GM12878 (cell line): ENCODE results near the gene CDH1. TPM values are rescaled to one million over a fixed set of nuclear protein-coding genes. Genes with fewer than 3 reads are reported as not detected.

Experiments used
- ATF3 ChIP-seq: IDR thresholded peaks from 2 replicates; pipeline ENCODE4 v1.6.1; 2011; ENCODE audit warnings: low read depth, mild to moderate bottlenecking, low read length, moderate library complexity, borderline replicate concordance; ENCODE audit errors: extremely low read depth
- BRCA1 ChIP-seq: IDR thresholded peaks from 2 replicates; pipeline ENCODE4 v1.6.1; 2011; ENCODE audit warnings: low read depth, low read length, improper control_type of control experiment
- CTCF ChIP-seq, 3 experiments: IDR thresholded peaks in 2 of 3; conservative IDR thresholded peaks in 1 of 3; 2 replicates each; pipeline ENCODE4 v1.5.1; 2011; ENCODE audit warnings: low read depth in 3 of 3, low read length in 3 of 3, mild to moderate bottlenecking in 3 of 3, control low read depth in 2 of 3, moderate library complexity in 2 of 3, inconsistent platforms in 1 of 3, mixed read lengths in 1 of 3; ENCODE audit not compliant: control insufficient read depth in 2 of 3, insufficient read depth in 1 of 3; ENCODE audit errors: extremely low read depth in 1 of 3
- ESRRA ChIP-seq: IDR thresholded peaks from 2 replicates; pipeline ENCODE4 v1.6.1; 2012; ENCODE audit warnings: mild to moderate bottlenecking, low read length, improper control_type of control experiment
- FOXK2 ChIP-seq: fragments of 450-650 bp; IDR thresholded peaks from 2 replicates; pipeline ENCODE4 v1.6.1; 2017; ENCODE audit warnings: mild to moderate bottlenecking, moderate library complexity
- HDGF ChIP-seq: fragments of 450-650 bp; IDR thresholded peaks from 2 replicates; pipeline ENCODE4 v1.6.1; 2016; ENCODE audit warnings: antibody characterized with exemption
- IKZF2 ChIP-seq, 2 experiments: fragments of 450-650 bp; IDR thresholded peaks; 2 replicates each; pipeline ENCODE4 v1.6.1; 2017; ENCODE audit warnings: mild to moderate bottlenecking in 2 of 2, moderate library complexity in 2 of 2
- LARP7 ChIP-seq: fragments of 450-650 bp; IDR thresholded peaks from 2 replicates; pipeline ENCODE4 v1.6.1; 2017; ENCODE audit warnings: mild to moderate bottlenecking
- MAX ChIP-seq: IDR thresholded peaks from 2 replicates; pipeline ENCODE4 v1.6.1; 2012; ENCODE audit warnings: low read depth, low read length, improper control_type of control experiment
- POU2F2 ChIP-seq: IDR thresholded peaks from 3 replicates; pipeline ENCODE4 v1.6.1; 2011; ENCODE audit warnings: low read depth, mild to moderate bottlenecking, low read length, borderline replicate concordance
- PRDM15 ChIP-seq: fragments of 450-650 bp; formaldehyde crosslinking; IDR thresholded peaks from 2 replicates; pipeline ENCODE4 v1.4.0; 2020; ENCODE audit warnings: mild to moderate bottlenecking, moderate library complexity
- TBL1XR1 ChIP-seq: IDR thresholded peaks from 2 replicates; pipeline ENCODE4 v1.6.1; 2012; ENCODE audit warnings: low read depth, low read length, improper control_type of control experiment
- TCF3 ChIP-seq: IDR thresholded peaks from 2 replicates; pipeline ENCODE4 v1.6.1; 2012; ENCODE audit warnings: low read depth, mild to moderate bottlenecking, low read length, borderline replicate concordance; ENCODE audit not compliant: insufficient read depth
- ZNF384 ChIP-seq: IDR thresholded peaks from 2 replicates; pipeline ENCODE4 v1.6.1; 2012; ENCODE audit warnings: low read depth, mild to moderate bottlenecking, low read length, improper control_type of control experiment, borderline replicate concordance
- polyA plus RNA-seq, 11 experiments: library from polyadenylated mRNA; depleted of rRNA in 4 of 11; unstranded in 6 of 11; stranded (reverse) in 5 of 11; fragments of >200 nt; fragmentation: Nextera tagmentation in 4 of 11; fragmentation: Illumina TruSeq in 1 of 11; extraction: Ambion mirVana in 4 of 11; extraction: Trizol in 1 of 11; gene quantifications; 1 replicate in 1 of 11; 2 replicates in 10 of 11; pipeline versions ENCODE4 v1.2.1 to v1.2.3, GENCODE V29; 2011 to 2016; ENCODE audit warnings: inconsistent platforms in 2 of 11, missing spikeins in 2 of 11, low read depth in 1 of 11
- total RNA-seq, 4 experiments: library from RNA; depleted of rRNA in 3 of 4; stranded (reverse); fragments of >200 nt in 3 of 4; fragmentation: Illumina TruSeq in 1 of 4; extraction: Trizol in 1 of 4; gene quantifications; 2 replicates each; pipeline versions ENCODE4 v1.2.1 to v1.2.3, GENCODE V29; 2013 to 2021
- TF ChIP-seq, protein P1 (sequence below): fragments of 450-650 bp; formaldehyde crosslinking; IDR thresholded peaks from 2 replicates; pipeline ENCODE4 v1.4.0; 2022; ENCODE audit warnings: mild to moderate bottlenecking, moderate library complexity
- TF ChIP-seq, protein P2 (sequence below): IDR thresholded peaks from 2 replicates; pipeline ENCODE4 v1.6.1; 2012; ENCODE audit warnings: mild to moderate bottlenecking, low read depth, low read length

CDH1 gene
- total and polyA plus RNA-seq, 10 of the 15 experiments (the other 5 are each of a cell fraction or from before 2014, with no cell fraction given), result 2.2 to 30.6 (median 17.7) TPM

DNA sequence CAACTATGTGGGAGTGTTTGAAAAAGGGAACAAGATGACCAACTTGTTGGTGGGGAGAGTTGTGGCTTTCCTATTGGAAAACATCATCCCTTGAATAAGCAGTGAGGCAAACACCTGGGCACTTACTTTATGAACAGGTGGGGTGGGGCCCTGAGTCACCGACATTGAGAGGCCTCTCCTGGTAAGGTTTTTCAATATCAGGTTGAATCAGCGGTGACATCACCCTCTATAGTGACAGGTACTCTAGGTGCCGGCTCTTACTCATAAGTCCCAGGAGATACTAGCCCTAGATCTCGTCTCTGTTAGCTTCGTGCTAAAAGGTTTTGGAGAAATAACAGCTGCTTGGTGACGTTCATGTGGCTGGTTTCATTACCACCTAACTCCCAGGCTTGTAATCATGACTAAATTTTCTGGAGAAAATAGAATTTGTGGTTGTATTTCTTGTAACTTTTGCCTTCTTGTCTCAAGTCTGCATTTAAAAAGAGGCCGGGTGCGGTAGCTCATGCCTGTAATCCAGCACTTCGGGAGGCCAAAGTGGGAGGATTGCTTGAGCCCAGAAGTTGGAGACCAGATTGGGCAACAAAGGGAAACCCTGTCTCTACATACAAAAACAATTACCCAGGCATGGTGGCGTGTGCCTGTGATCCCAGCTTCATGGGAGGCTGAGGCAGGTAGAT lies 19.3 kb downstream of the CDH1 start (continued):
- TF ChIP-seq PRDM15 (CRISPR knock-in tag), result no peak
- peak; percentile 99 for TF ChIP-seq TCF3
- TF ChIP-seq CTCF (IDR thresholded peaks at IDR 0.05 in 2 of 3, conservative IDR thresholded peaks at IDR 0.05 in 1 of 3; ENCODE audit: control insufficient read depth in 2 of 3, extremely low read depth in 1 of 3, insufficient read depth in 1 of 3, low read depth in 3 of 3, low read length in 3 of 3), result no peak
- no peak; the same call in 1 of the 2 replicates for TF ChIP-seq TBL1XR1
- peak; percentile 86 for TF ChIP-seq POU2F2
- no peak for TF ChIP-seq ESRRA
- TF ChIP-seq, protein P1, sequence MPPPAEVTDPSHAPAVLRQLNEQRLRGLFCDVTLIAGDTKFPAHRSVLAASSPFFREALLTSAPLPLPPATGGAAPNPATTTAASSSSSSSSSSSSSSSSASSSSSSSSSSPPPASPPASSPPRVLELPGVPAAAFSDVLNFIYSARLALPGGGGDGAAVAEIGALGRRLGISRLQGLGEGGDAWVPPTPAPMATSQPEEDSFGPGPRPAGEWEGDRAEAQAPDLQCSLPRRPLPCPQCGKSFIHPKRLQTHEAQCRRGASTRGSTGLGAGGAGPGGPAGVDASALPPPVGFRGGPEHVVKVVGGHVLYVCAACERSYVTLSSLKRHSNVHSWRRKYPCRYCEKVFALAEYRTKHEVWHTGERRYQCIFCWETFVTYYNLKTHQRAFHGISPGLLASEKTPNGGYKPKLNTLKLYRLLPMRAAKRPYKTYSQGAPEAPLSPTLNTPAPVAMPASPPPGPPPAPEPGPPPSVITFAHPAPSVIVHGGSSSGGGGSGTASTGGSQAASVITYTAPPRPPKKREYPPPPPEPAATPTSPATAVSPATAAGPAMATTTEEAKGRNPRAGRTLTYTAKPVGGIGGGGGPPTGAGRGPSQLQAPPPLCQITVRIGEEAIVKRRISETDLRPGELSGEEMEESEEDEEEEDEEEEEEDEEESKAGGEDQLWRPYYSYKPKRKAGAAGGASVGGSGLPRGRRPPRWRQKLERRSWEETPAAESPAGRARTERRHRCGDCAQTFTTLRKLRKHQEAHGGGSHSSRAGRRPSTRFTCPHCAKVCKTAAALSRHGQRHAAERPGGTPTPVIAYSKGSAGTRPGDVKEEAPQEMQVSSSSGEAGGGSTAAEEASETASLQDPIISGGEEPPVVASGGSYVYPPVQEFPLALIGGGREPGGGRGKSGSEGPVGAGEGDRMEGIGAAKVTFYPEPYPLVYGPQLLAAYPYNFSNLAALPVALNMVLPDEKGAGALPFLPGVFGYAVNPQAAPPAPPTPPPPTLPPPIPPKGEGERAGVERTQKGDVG (CRISPR knock-in tag), result no peak
- TF ChIP-seq MAX, result no peak
- no peak for TF ChIP-seq HDGF
- TF ChIP-seq IKZF2 (IDR thresholded peaks at IDR 0.05), result peak; percentile 97 to 98
- no peak for TF ChIP-seq ZNF384
- TF ChIP-seq, protein P2, sequence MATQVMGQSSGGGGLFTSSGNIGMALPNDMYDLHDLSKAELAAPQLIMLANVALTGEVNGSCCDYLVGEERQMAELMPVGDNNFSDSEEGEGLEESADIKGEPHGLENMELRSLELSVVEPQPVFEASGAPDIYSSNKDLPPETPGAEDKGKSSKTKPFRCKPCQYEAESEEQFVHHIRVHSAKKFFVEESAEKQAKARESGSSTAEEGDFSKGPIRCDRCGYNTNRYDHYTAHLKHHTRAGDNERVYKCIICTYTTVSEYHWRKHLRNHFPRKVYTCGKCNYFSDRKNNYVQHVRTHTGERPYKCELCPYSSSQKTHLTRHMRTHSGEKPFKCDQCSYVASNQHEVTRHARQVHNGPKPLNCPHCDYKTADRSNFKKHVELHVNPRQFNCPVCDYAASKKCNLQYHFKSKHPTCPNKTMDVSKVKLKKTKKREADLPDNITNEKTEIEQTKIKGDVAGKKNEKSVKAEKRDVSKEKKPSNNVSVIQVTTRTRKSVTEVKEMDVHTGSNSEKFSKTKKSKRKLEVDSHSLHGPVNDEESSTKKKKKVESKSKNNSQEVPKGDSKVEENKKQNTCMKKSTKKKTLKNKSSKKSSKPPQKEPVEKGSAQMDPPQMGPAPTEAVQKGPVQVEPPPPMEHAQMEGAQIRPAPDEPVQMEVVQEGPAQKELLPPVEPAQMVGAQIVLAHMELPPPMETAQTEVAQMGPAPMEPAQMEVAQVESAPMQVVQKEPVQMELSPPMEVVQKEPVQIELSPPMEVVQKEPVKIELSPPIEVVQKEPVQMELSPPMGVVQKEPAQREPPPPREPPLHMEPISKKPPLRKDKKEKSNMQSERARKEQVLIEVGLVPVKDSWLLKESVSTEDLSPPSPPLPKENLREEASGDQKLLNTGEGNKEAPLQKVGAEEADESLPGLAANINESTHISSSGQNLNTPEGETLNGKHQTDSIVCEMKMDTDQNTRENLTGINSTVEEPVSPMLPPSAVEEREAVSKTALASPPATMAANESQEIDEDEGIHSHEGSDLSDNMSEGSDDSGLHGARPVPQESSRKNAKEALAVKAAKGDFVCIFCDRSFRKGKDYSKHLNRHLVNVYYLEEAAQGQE, result no peak; the same call in 1 of the 2 replicates
- TF ChIP-seq FOXK2, result no peak
- TF ChIP-seq ATF3, result no peak
- 0 out of 2 replicates have a peak, but pooled peaks have one; percentile 45 for TF ChIP-seq LARP7
- TF ChIP-seq BRCA1, result no peak
